Activated CD8-positive, alpha-beta T cell treated with anti-CD3 and anti-CD28 coated beads, Interleukin-2, amount 10 ng/mL, durations not matched to agents 7 days and 5 days (primary cell): ENCODE results near the gene DUSP22. TPM values are rescaled to one million over a fixed set of nuclear protein-coding genes. Genes with fewer than 3 reads are reported as not detected.

Experiments used
- ATAC-seq: fragments of 150-1000 bp; cut with Tn5 transposase; one replicate; pipeline ENCODE4 v1.10.0; 2021; ENCODE audit warnings: moderate library complexity
- CTCF ChIA-PET: fragments of 350-600 bp; sonication (Branson Sonifier 250); formaldehyde crosslinking; loops from one replicate; lab custom pipeline; 2021; ENCODE audit warnings: antibody characterized with exemption; lab: Charles Lee
- POLR2A ChIA-PET: fragments of 350-600 bp; sonication (Branson Sonifier 250); formaldehyde crosslinking; loops from one replicate; lab custom pipeline; 2021; ENCODE audit warnings: antibody characterized with exemption; lab: Charles Lee
- DNase-seq: peaks from one replicate; pipeline ENCODE4 v3.0.0-alpha.2; 2020
- H3K27ac Mint-ChIP-seq: one replicate; pipeline ENCODE4 v1.8.0; 2021; ENCODE audit warnings: mild to moderate bottlenecking, mixed read lengths
- H3K27me3 Mint-ChIP-seq: one replicate; pipeline ENCODE4 v1.8.0; 2021; ENCODE audit warnings: low read depth, mixed read lengths
- H3K36me3 Mint-ChIP-seq: one replicate; pipeline ENCODE4 v1.8.0; 2021; ENCODE audit warnings: low read depth, mixed read lengths
- H3K4me1 Mint-ChIP-seq: one replicate; pipeline ENCODE4 v1.8.0; 2021; ENCODE audit warnings: low read depth, mixed read lengths
- H3K4me3 Mint-ChIP-seq: one replicate; pipeline ENCODE4 v1.8.0; 2021; ENCODE audit warnings: mild to moderate bottlenecking, mixed read lengths
- H3K9me3 Mint-ChIP-seq: one replicate; pipeline ENCODE4 v1.8.0; 2022; ENCODE audit warnings: mixed read lengths; ENCODE audit not compliant: insufficient read depth
- total RNA-seq, 2 experiments: library from RNA; stranded (reverse); gene quantifications; one replicate each; pipeline ENCODE4 v1.2.3, GENCODE V29; 2021

The DUSP22 gene
- total RNA-seq, 2 experiments from 2014 or later: 32.6 to 33.2 TPM

- H3K4me1 Mint-ChIP-seq: peaks cover 76% of the 10 kb centered on the region
- no peak for DNase-seq
- CTCF ChIA-PET: interaction anchor here (0.9 to 1.5 kb wide), 3 partner anchors 36 to 88 kb away, joined by 3 to 6 read pairs (median 4); no protein-coding TSS in a partner anchor
Measured at GRCh38 chr6:257031-257725, 35.1 kb upstream of the DUSP22 start.

GRCh38 chr6:257774-258173 is 34.5 kb upstream of the DUSP22 start:
- Mint-ChIP-seq H3K36me3 (peaks cover 5% of the 10 kb centered on the region), H3K27ac (no peak overlapping the region), H3K4me3 (no peak overlapping the region), H3K9me3 (peaks cover 10% of the 10 kb centered on the region), H3K27me3 (no peaks in the 10 kb centered on the region), H3K4me1 (peaks cover 70% of the 10 kb centered on the region)
- POLR2A ChIA-PET: interaction anchor here (0.6 to 1.6 kb wide), 3 partner anchors 35 to 75 kb away, joined by 3 to 4 read pairs (median 3); partner anchors contain the start of gene DUSP22
- ATAC-seq (no peak), DNase-seq (no peak)
- CTCF ChIA-PET: interaction anchor here (0.9 to 1.5 kb wide), 4 partner anchors 14 to 88 kb away, joined by 3 to 6 read pairs (median 4); no protein-coding TSS in a partner anchor

More at GRCh38 chr6:257031-257725, 35.1 kb upstream of the DUSP22 start:
- Mint-ChIP-seq H3K9me3 (peaks cover 10% of the 10 kb centered on the region), H3K4me3 (no peak overlapping the region), H3K27me3 (no peaks in the 10 kb centered on the region), H3K36me3 (peaks cover 5% of the 10 kb centered on the region), H3K27ac (no peak overlapping the region)
- POLR2A ChIA-PET: interaction anchor here (0.8 to 1.6 kb wide), 3 partner anchors 22 to 61 kb away, joined by 3 read pairs; partner anchors contain the start of gene DUSP22
- no peak for ATAC-seq

GRCh38 chr6:259316-259715 is 33.0 kb upstream of the DUSP22 start:
- no peaks in the 10 kb centered on the region for H3K27me3 Mint-ChIP-seq
- H3K9me3 Mint-ChIP-seq: peaks cover 10% of the 10 kb centered on the region
- no peak for ATAC-seq
- ChIA-PET CTCF (interaction anchor here (0.9 to 2.1 kb wide), 10 partner anchors 19 to 133 kb away, joined by 3 to 9 read pairs (median 4); no protein-coding TSS in a partner anchor), POLR2A (interaction anchor here (0.6 to 1.3 kb wide), 4 partner anchors 24 to 135 kb away, joined by 3 read pairs; no protein-coding TSS in a partner anchor)
- H3K4me3 Mint-ChIP-seq: peak overlapping the region; percentile 58
- peaks cover 5% of the 10 kb centered on the region for H3K36me3 Mint-ChIP-seq
- peaks cover 58% of the 10 kb centered on the region for H3K4me1 Mint-ChIP-seq
- DNase-seq: no peak
- H3K27ac Mint-ChIP-seq: peak overlapping the region; percentile 53

- Mint-ChIP-seq H3K27me3 (no peaks in the 10 kb centered on the region), H3K9me3 (peaks cover 10% of the 10 kb centered on the region), H3K36me3 (peaks cover 5% of the 10 kb centered on the region), H3K27ac (peak overlapping the region; percentile 80), H3K4me3 (peak overlapping the region; percentile 58), H3K4me1 (peaks cover 53% of the 10 kb centered on the region)
- ChIA-PET POLR2A (interaction anchor here (0.8 to 1.2 kb wide), 4 partner anchors 25 to 78 kb away, joined by 3 read pairs; no protein-coding TSS in a partner anchor), CTCF (interaction anchor here (0.6 to 2.1 kb wide), 12 partner anchors 20 to 406 kb away, joined by 3 to 9 read pairs (median 4); no protein-coding TSS in a partner anchor)
- no peak for DNase-seq
- ATAC-seq: peak; percentile 74
Measured at GRCh38 chr6:259901-260508, 32.3 kb upstream of the DUSP22 start.

GRCh38 chr6:264626-265025 is 27.7 kb upstream of the DUSP22 start:
- H3K36me3 Mint-ChIP-seq: no peaks in the 10 kb centered on the region
- no peak overlapping the region for H3K27ac Mint-ChIP-seq
- H3K9me3 Mint-ChIP-seq: peaks cover 11% of the 10 kb centered on the region
- DNase-seq (no peak), ATAC-seq (no peak)
- H3K27me3 Mint-ChIP-seq: no peaks in the 10 kb centered on the region
- H3K4me1 Mint-ChIP-seq: peaks cover 15% of the 10 kb centered on the region
- H3K4me3 Mint-ChIP-seq: no peak overlapping the region
- ChIA-PET POLR2A (no interaction called here), CTCF (interaction anchor here (1.3 to 1.7 kb wide), 2 partner anchors 48 to 74 kb away, joined by 3 to 5 read pairs; no protein-coding TSS in a partner anchor)

- Mint-ChIP-seq H3K36me3 (peaks cover 7% of the 10 kb centered on the region), H3K4me3 (no peak overlapping the region), H3K27ac (no peak overlapping the region), H3K27me3 (no peaks in the 10 kb centered on the region), H3K9me3 (peaks cover 14% of the 10 kb centered on the region), H3K4me1 (peaks cover 15% of the 10 kb centered on the region)
- DNase-seq (no peak), ATAC-seq (no peak)
- ChIA-PET CTCF (no interaction called here), POLR2A (no interaction called here)
Measured at GRCh38 chr6:268394-268935, 23.8 kb upstream of the DUSP22 start.

- POLR2A ChIA-PET: no interaction called here
- H3K27me3 Mint-ChIP-seq: no peaks in the 10 kb centered on the region
- peaks cover 15% of the 10 kb centered on the region for H3K4me1 Mint-ChIP-seq
- DNase-seq (no peak), ATAC-seq (no peak)
- peaks cover 7% of the 10 kb centered on the region for H3K36me3 Mint-ChIP-seq
- H3K27ac Mint-ChIP-seq: no peak overlapping the region
- CTCF ChIA-PET: no interaction called here
- no peak overlapping the region for H3K4me3 Mint-ChIP-seq
- peaks cover 7% of the 10 kb centered on the region for H3K9me3 Mint-ChIP-seq
Measured at GRCh38 chr6:273551-274058, 18.7 kb upstream of the DUSP22 start.

GRCh38 chr6:277746-278145 is 14.5 kb upstream of the DUSP22 start:
- H3K4me3 Mint-ChIP-seq: no peak overlapping the region
- peaks cover 2% of the 10 kb centered on the region for H3K4me1 Mint-ChIP-seq
- ChIA-PET POLR2A (no interaction called here), CTCF (no interaction called here)
- no peak overlapping the region for H3K27ac Mint-ChIP-seq
- peaks cover 4% of the 10 kb centered on the region for H3K36me3 Mint-ChIP-seq
- ATAC-seq: no peak
- H3K9me3 Mint-ChIP-seq: no peaks in the 10 kb centered on the region
- no peak for DNase-seq
- no peaks in the 10 kb centered on the region for H3K27me3 Mint-ChIP-seq

GRCh38 chr6:278494-278893 is 13.8 kb upstream of the DUSP22 start:
- no peak for DNase-seq
- no peaks in the 10 kb centered on the region for H3K4me1 Mint-ChIP-seq
- POLR2A ChIA-PET: interaction anchor here (1.2 kb wide), 1 partner anchor 9 kb away, joined by 3 read pairs; no protein-coding TSS in a partner anchor

GRCh38 chr6:279341-280029 is 12.8 kb upstream of the DUSP22 start:
- ChIA-PET POLR2A (interaction anchor here (1.0 kb wide), 1 partner anchor 22 kb away, joined by 3 read pairs; no protein-coding TSS in a partner anchor), CTCF (no interaction called here)
- Mint-ChIP-seq H3K36me3 (peaks cover 3% of the 10 kb centered on the region), H3K9me3 (no peaks in the 10 kb centered on the region), H3K27me3 (no peaks in the 10 kb centered on the region), H3K4me3 (no peak overlapping the region), H3K4me1 (peaks cover 7% of the 10 kb centered on the region), H3K27ac (no peak overlapping the region)
- ATAC-seq (no peak), DNase-seq (no peak)

More at GRCh38 chr6:278494-278893, 13.8 kb upstream of the DUSP22 start:
- no peaks in the 10 kb centered on the region for H3K27me3 Mint-ChIP-seq
- H3K4me3 Mint-ChIP-seq: no peak overlapping the region
- H3K36me3 Mint-ChIP-seq: peaks cover 2% of the 10 kb centered on the region
- H3K27ac Mint-ChIP-seq: no peak overlapping the region
- CTCF ChIA-PET: no interaction called here
- H3K9me3 Mint-ChIP-seq: no peaks in the 10 kb centered on the region
- no peak for ATAC-seq
